Chondrocyte (in vitro differentiated cells): Measurements from ENCODE around the gene PDE6G. TPM values are rescaled to one million over a fixed set of nuclear protein-coding genes. Genes with fewer than 3 reads are reported as not detected.
A peak's percentile ranks its signal among the peaks of the same experiment; 100 is the strongest.

Experiments
- DNase-seq: peaks from one replicate; pipeline ENCODE4 v3.0.0; 2021; ENCODE audit warnings: mixed read lengths, low spot score
- H3K27ac Mint-ChIP-seq: one replicate; pipeline ENCODE4 v1.8.0; 2021; ENCODE audit warnings: mild to moderate bottlenecking, moderate library complexity, mixed read lengths; ENCODE audit not compliant: unreplicated experiment
- H3K27me3 Mint-ChIP-seq: 2 replicates; pipeline ENCODE4 v1.8.0; 2021; ENCODE audit warnings: low read depth, mixed read lengths
- H3K36me3 Mint-ChIP-seq: 2 replicates; pipeline ENCODE4 v1.8.0; 2021; ENCODE audit warnings: low read depth, mixed read lengths
- H3K4me1 Mint-ChIP-seq: 2 replicates; pipeline ENCODE4 v1.8.0; 2021; ENCODE audit warnings: low read depth, mild to moderate bottlenecking, mixed read lengths
- H3K4me3 Mint-ChIP-seq: one replicate; pipeline ENCODE4 v1.8.0; 2021; ENCODE audit warnings: mild to moderate bottlenecking, moderate library complexity, mixed read lengths; ENCODE audit not compliant: unreplicated experiment
- H3K9me3 Mint-ChIP-seq: 2 replicates; pipeline ENCODE4 v1.8.0; 2021; ENCODE audit warnings: low read depth, mixed read lengths
- CTCF ChIP-seq: fragments of 200-600 bp; sonication (generic); IDR thresholded peaks from 2 replicates; pipeline ENCODE4 v1.5.0; 2021; ENCODE audit warnings: antibody characterized with exemption, mild to moderate bottlenecking, moderate library complexity
- total RNA-seq: library from RNA; stranded (reverse); gene quantifications from 3 replicates; pipeline ENCODE4 v1.2.1, GENCODE V29; 2021

Gene PDE6G
- total RNA-seq, 1 donor from 2014 or later: not detected

GRCh38 chr17:81666092-81666341, 9.7 kb upstream of the PDE6G start:
- H3K4me3 Mint-ChIP-seq: peak overlapping the region; percentile 94
- peaks cover 2% of the 10 kb centered on the region for H3K36me3 Mint-ChIP-seq
- peak overlapping the region; percentile 74 for H3K27ac Mint-ChIP-seq
- no peaks in the 10 kb centered on the region for H3K27me3 Mint-ChIP-seq
- DNase-seq: peak; percentile 61
- peaks cover 26% of the 10 kb centered on the region for H3K4me1 Mint-ChIP-seq
- no peaks in the 10 kb centered on the region for H3K9me3 Mint-ChIP-seq
- TF ChIP-seq CTCF: no peak

- Mint-ChIP-seq H3K27me3 (no peaks in the 10 kb centered on the region), H3K4me3 (peak overlapping the region; percentile 94), H3K4me1 (peaks cover 26% of the 10 kb centered on the region), H3K36me3 (peaks cover 2% of the 10 kb centered on the region), H3K27ac (peak overlapping the region; percentile 74), H3K9me3 (no peaks in the 10 kb centered on the region)
- TF ChIP-seq CTCF: no peak
- DNase-seq: peak; percentile 68
Observed at GRCh38 chr17:81665205-81666091, 9.1 kb upstream of the PDE6G start.

- no peaks in the 10 kb centered on the region for H3K9me3 Mint-ChIP-seq
- peaks cover 26% of the 10 kb centered on the region for H3K4me1 Mint-ChIP-seq
- H3K27ac Mint-ChIP-seq: peak overlapping the region; percentile 41
- no peak for TF ChIP-seq CTCF
- no peak overlapping the region for H3K4me3 Mint-ChIP-seq
- no peaks in the 10 kb centered on the region for H3K27me3 Mint-ChIP-seq
- no peaks in the 10 kb centered on the region for H3K36me3 Mint-ChIP-seq
- no peak for DNase-seq
Observed at GRCh38 chr17:81664051-81664470, 7.7 kb upstream of the PDE6G start.

- Mint-ChIP-seq H3K27ac (no peak overlapping the region), H3K4me1 (peaks cover 11% of the 10 kb centered on the region), H3K36me3 (no peaks in the 10 kb centered on the region), H3K9me3 (no peaks in the 10 kb centered on the region), H3K27me3 (no peaks in the 10 kb centered on the region), H3K4me3 (no peak overlapping the region)
- TF ChIP-seq CTCF: no peak
- DNase-seq: no peak
Observed at GRCh38 chr17:81662002-81662401, 5.7 kb upstream of the PDE6G start.

GRCh38 chr17:81660441-81660840, 4.1 kb upstream of the PDE6G start:
- no peaks in the 10 kb centered on the region for H3K9me3 Mint-ChIP-seq
- TF ChIP-seq CTCF: no peak
- H3K36me3 Mint-ChIP-seq: no peaks in the 10 kb centered on the region
- H3K4me1 Mint-ChIP-seq: peaks cover 3% of the 10 kb centered on the region
- H3K27ac Mint-ChIP-seq: no peak overlapping the region
- no peak for DNase-seq
- no peak overlapping the region for H3K4me3 Mint-ChIP-seq
- no peaks in the 10 kb centered on the region for H3K27me3 Mint-ChIP-seq
